GM08714 (cell line): ENCODE results near the gene PRKAG3.
"Not testable (repeated sequence)": the region's sequence is repeated elsewhere in the genome, so short reads cannot be mapped to it uniquely, and the experiment has no call there.

ENCODE experiments used
- H3K4me3 ChIP-seq: fragments of 200-500 bp; sonication (Bioruptor generic); 2 replicates; pipeline ENCODE4 v1.5.1; 2014; ENCODE audit warnings: mild to moderate bottlenecking, low read length, inconsistent platforms
- ZNF274 ChIP-seq: IDR thresholded peaks from 2 replicates; pipeline ENCODE4 v1.6.1; 2012; ENCODE audit warnings: mild to moderate bottlenecking, low read depth, low read length

Gene PRKAG3

DNA sequence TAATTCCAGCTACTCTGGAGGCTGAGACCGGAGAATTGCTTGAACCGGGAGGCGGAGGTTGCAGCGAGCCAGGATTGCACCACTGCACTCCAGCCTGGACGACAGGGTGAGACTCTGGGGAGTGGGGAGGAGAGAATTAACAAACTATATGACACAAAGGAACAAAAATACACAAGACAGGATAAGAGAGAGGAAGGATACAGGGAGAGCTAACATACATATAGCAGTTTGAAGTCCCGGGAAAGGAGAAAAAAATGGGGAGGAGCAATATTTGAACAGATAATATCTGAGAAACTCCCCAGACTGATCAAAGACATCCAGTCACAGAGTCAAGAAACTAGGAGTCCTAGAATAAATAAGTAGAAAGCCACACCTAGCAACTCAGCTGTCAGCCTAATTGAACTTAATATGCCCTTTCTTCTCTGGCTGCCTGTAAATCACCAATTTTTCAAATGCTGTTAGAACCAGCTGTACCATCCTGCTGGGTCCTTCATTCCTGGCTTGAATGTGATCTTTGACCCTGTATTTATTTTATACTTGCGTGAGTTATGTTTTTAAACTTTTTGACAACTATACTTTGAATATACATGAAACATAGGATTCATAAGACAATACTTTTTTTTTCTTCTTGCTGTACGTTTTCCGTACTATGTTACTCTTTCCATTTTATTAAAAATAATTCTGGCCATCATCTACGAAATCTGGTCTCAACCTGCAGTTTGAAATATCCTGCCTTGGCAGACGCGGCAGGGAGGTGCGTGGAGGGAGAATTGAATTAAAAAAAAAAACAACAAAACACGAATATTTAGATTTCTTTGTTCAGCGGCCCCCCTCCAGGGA is 50.5 kb downstream of the PRKAG3 start:
- H3K4me3 ChIP-seq, result peak overlapping the region; percentile 13; the same call in 1 of the 2 replicates
- TF ChIP-seq ZNF274, result no peak

- no peak overlapping the region for H3K4me3 ChIP-seq
- no peak for TF ChIP-seq ZNF274
Observed at GRCh38 chr2:218780046-218780445, 51.6 kb downstream of the PRKAG3 start.

DNA sequence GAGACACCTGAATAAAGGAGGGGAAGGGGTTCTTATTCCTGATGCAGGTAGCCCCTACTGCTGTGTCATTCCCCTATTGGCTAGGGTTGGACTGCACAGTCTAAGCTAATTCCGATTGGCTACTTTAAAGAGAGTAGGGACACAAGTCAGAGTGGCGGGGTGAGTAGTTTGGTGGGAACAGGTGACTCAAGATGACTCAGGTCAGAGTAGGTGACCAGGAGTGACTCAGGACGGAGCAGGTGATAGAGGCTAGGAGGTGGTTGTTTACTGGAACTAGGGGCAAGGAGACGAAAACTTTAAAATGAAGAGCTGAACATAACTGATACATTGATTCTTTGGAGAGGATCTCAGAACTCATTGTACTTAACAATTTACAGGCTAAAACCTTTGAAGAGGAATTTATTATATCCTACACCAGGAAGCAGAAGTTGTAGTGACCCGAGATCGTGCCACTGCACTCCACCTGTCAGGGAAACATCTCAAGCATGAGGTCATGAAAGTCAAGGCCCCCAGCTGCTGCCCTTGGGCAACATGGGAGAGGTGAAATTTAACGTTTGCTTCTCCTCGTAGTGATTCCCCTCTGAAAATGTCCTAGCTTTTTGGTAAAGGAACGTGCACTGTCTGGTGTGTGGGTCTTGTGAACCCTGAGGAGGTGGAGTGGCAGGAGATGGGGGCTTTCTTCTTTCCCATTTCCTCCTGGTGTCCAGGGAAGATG is 54.2 kb downstream of the PRKAG3 start:
- H3K4me3 ChIP-seq, result no peak overlapping the region
- TF ChIP-seq ZNF274, result no peak

DNA sequence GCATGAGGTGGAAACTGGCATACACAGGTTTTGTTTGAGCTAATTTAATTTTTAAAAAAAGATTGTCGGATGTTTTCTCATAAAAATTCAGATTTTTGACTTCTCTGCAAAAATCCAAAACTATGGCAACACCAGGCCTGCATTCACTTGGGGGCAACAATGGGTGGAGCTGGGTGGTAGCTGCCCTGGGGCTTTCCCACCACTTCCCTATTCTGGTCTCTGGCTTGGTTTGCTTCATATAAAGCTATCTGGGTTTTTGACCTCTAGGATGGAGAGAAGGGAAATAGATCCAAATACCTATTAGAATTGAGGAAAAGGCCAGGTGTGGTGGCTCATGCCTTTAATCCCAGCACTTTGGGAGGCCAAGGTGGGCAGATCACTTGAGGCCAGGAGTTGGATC is 55.1 kb downstream of the PRKAG3 start:
- no peak overlapping the region for H3K4me3 ChIP-seq
- no peak for TF ChIP-seq ZNF274

DNA sequence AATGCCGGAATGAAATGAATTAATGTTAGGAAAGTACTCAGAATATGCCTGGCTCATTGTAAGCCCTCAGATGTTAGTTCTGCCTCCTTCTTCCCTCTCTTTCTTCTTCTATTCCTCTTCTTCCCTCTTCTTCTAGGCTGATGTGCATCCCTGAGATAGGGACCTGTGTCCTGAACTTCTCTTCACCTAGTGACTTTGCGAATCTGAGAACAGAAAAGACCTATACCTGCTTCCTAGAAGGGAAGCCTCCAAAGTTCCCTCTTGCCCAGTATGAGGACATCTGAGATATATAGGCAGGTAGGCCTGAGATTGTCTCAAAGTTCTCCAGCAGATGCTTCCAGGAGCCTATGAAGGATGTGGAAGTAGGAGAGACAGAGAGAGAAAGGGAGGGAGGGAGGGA is 57.7 kb downstream of the PRKAG3 start:
- TF ChIP-seq ZNF274, result no peak
- no peak overlapping the region for H3K4me3 ChIP-seq

- H3K4me3 ChIP-seq, result not testable (repeated sequence)
Observed at GRCh38 chr2:218772759-218773158, 58.8 kb downstream of the PRKAG3 start.
